Esophagus squamous epithelium (tissue), 5 donors: ENCODE measurements around the gene LRFN3. TPM values are rescaled to one million over a fixed set of nuclear protein-coding genes. Genes with fewer than 3 reads are reported as not detected.
A peak's percentile ranks its signal among the peaks of the same experiment; 100 is the strongest.

ENCODE experiments used
- DNase-seq: peaks from one replicate; lab custom pipeline; 2025; lab: John Stamatoyannopoulos, UW
- H3K27ac ChIP-seq, 4 donors: fragments of 200-600 bp; sonication (generic); one replicate each; pipeline ENCODE4 v1.5.1; 2016 to 2019; ENCODE audit warnings: mild to moderate bottlenecking in 1 of 4
- H3K27me3 ChIP-seq, 4 donors: fragments of 200-600 bp; sonication (generic); 1 replicate in 3 of 4; 2 replicates in 1 of 4; pipeline versions ENCODE4 v1.5.1 to v1.6.0; 2017 to 2021; ENCODE audit warnings: antibody characterized with exemption in 1 of 4
- H3K36me3 ChIP-seq, 3 donors: fragments of 200-600 bp; sonication (generic); one replicate each; pipeline ENCODE4 v1.5.1; 2016 to 2019
- H3K4me1 ChIP-seq, 3 donors: fragments of 200-600 bp; sonication (generic); one replicate each; pipeline ENCODE4 v1.5.1; 2017 to 2019
- H3K4me3 ChIP-seq, 4 donors: fragments of 200-600 bp; sonication (generic); 1 replicate in 3 of 4; 2 replicates in 1 of 4; pipeline ENCODE4 v1.5.1; 2016 to 2019; ENCODE audit warnings: mild to moderate bottlenecking in 2 of 4, moderate library complexity in 1 of 4
- H3K9me3 ChIP-seq, 3 donors: fragments of 200-600 bp; sonication (generic); one replicate each; pipeline ENCODE4 v1.5.1; 2016 to 2019
- POLR2A ChIP-seq, 4 donors: fragments of 450-650 bp; IDR thresholded peaks; one replicate each; pipeline ENCODE4 v1.6.1; 2017; ENCODE audit warnings: antibody characterized with exemption in 4 of 4, mild to moderate bottlenecking in 4 of 4, moderate library complexity in 3 of 4
- WGBS, 2 donors: methylation state at CpG; one replicate each; pipeline ENCODE4 v1.1.5; 2018; 5-methylcytosine and 5-hydroxymethylcytosine counted together
- intact Hi-C: fragments of 100-400 bp; cut with DNase I; formaldehyde crosslinking; loops from one replicate; pipeline ENCODE4 v1.15.0; 2022
- total RNA-seq, 4 donors: library from RNA; depleted of rRNA; stranded (reverse); fragments of >200 nt; gene quantifications; one replicate each; pipeline ENCODE4 v1.1.0, GENCODE V29; 2016
- TF ChIP-seq, protein P1 (sequence below), 6 experiments: fragments of 450-650 bp in 4 of 6; fragments of 200-600 bp in 2 of 6; sonication (generic) in 2 of 6; IDR thresholded peaks; one replicate each; pipeline ENCODE4 v1.5.1; 2016 to 2019; ENCODE audit warnings: antibody characterized with exemption in 6 of 6, mild to moderate bottlenecking in 4 of 6, moderate library complexity in 4 of 6
- donor health status: DM: yes; HTN: yes; CAD: no.

The LRFN3 gene
- total RNA-seq, 4 donors from 2014 or later = 5.6 to 12.4 (median 7.5) TPM

DNA sequence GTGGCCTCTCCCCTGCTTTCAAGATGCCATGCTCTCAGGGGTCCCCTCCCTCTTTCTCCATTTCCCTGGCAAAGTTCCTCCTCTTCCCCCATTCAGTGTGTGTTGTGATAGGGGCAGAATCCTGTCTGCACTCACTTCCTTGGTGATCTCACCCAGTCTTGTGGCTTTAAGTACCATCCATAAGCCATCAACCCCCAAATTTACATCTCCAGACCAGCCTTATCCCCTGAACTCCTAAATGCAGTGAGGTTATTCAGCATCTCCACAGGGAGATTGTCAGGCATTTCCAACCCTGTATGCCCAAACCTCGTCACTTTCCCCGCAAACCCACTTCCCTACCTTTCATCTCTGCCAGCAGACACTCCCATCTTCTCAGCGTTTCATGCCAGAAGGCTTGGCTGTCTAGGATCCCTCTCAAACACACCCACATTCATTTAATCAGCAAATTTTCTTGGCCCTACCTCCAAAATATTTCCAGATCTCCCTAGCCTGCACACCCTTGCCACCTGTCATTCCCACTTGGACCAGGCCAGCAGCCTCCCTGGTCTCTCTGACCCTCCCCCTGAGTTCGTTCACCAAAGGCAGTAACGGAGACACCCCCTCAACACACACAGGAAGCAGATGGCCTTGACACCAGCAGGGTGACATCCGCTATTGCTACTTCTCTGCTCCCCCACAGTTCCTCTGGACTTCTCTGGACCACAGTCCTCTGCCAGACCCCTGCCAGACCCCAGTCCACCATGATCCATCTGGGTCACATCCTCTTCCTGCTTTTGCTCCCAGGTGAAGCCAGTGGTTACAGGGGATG is 34.1 kb upstream of the LRFN3 start, which contains the start of gene HCST:
Gene HCST, plus strand, starts transcription at position 676 of the 808 bp plus-strand sequence. Its CDS starts 65 bp downstream, at position 741.
- peak within 1 kb of the TSS in 3 of 4 donors; percentile 16 to 55 (median 33) for H3K4me3 ChIP-seq
- DNase-seq = no peak
- 31 to 32% methylated on average over 6 of the region's 6 CpGs for WGBS, 2 donors
- H3K9me3 ChIP-seq = no peaks in the 10 kb centered on the region
- intact Hi-C loops = no loop called here
- peaks cover 9 to 73% (median 37%) of the 10 kb centered on the region in 3 donors for H3K4me1 ChIP-seq
- peak in 1 of 4 donors; percentile 22 for TF ChIP-seq POLR2A (IDR thresholded peaks at IDR 0.05)
- TF ChIP-seq, protein P1, sequence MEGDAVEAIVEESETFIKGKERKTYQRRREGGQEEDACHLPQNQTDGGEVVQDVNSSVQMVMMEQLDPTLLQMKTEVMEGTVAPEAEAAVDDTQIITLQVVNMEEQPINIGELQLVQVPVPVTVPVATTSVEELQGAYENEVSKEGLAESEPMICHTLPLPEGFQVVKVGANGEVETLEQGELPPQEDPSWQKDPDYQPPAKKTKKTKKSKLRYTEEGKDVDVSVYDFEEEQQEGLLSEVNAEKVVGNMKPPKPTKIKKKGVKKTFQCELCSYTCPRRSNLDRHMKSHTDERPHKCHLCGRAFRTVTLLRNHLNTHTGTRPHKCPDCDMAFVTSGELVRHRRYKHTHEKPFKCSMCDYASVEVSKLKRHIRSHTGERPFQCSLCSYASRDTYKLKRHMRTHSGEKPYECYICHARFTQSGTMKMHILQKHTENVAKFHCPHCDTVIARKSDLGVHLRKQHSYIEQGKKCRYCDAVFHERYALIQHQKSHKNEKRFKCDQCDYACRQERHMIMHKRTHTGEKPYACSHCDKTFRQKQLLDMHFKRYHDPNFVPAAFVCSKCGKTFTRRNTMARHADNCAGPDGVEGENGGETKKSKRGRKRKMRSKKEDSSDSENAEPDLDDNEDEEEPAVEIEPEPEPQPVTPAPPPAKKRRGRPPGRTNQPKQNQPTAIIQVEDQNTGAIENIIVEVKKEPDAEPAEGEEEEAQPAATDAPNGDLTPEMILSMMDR (IDR thresholded peaks at IDR 0.05) = no peak
- H3K27ac ChIP-seq = peak within 1 kb of the TSS; percentile 87 to 97 (median 94)
- H3K36me3 ChIP-seq = peaks cover 0 to 10% (median 0%) of the 10 kb centered on the region in 3 donors
- H3K27me3 ChIP-seq = no peaks in the 10 kb centered on the region

DNA sequence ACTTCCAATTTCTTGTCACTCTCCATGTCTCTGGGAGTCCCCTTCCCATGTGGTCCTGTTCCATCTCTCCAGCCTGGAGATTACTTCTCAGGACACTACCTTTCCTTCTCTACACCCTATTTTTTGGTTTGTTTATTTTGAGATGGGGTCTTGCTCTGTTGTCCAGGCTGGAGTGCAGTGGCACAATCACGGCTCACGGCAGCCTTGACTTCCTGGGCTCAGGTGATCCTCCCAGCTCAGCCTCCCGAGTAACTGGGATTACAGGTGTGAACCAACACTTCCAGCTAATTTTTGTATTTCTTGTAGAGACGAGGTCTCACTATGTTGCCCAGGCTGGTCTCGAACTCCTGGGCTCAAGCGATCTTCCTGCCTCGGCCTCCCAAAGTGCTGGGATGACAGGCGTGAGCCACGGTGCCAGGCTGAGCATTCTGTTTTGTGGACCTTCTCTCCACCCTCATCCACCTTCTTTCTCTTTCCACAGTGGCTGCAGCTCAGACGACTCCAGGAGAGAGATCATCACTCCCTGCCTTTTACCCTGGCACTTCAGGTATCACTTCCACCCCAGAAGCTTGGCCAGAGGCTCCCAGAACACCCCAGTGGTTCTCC is 33.2 kb upstream of the LRFN3 start:
- no peaks in the 10 kb centered on the region for H3K27me3 ChIP-seq
- H3K4me3 ChIP-seq = peak overlapping the region in 3 of 4 donors; percentile 16 to 55 (median 33)
- H3K36me3 ChIP-seq = peaks cover 0 to under 1% (median 0%) of the 10 kb centered on the region in 3 donors
- intact Hi-C loops = no loop called here
- no peak for DNase-seq
- peak overlapping the region; percentile 87 to 97 (median 94) for H3K27ac ChIP-seq
- no peaks in the 10 kb centered on the region for H3K9me3 ChIP-seq
- TF ChIP-seq, protein P1 (IDR thresholded peaks at IDR 0.05) = no peak
- TF ChIP-seq POLR2A (IDR thresholded peaks at IDR 0.05) = no peak
- peaks cover 9 to 64% (median 29%) of the 10 kb centered on the region in 3 donors for H3K4me1 ChIP-seq
- 60 to 78% methylated on average over 4 to 10 of the region's 10 CpGs for WGBS, 2 donors

DNA sequence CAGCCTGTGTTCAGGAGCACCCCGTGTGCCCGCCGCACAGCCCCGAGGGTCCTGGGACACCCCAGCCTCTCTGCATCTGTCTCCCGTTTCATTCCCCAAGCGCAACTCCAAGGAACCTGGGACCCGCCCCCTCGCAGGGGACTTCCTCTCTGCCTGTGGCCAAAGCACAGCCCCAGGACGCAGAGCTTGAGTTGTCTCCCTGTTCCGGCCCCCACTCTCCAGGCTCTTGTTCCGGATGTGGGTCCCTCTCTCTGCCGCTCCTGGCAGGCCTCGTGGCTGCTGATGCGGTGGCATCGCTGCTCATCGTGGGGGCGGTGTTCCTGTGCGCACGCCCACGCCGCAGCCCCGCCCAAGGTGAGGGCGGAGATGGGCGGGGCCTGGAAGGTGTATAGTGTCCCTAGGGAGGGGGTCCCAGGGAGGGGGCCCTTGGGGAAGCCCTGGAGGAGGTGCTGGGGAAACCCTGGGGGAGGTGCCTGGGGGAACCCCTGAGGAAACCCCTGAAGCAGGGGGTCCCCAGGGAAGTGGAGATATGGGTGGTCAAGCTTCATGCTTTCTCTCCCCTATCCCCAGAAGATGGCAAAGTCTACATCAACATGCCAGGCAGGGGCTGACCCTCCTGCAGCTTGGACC is 32.5 kb upstream of the LRFN3 start:
- no peaks in the 10 kb centered on the region for H3K36me3 ChIP-seq
- DNase-seq = peak; percentile 75
- no peaks in the 10 kb centered on the region for H3K9me3 ChIP-seq
- TF ChIP-seq, protein P1 (IDR thresholded peaks at IDR 0.05) = no peak
- peak in 1 of 4 donors; percentile 76 for TF ChIP-seq POLR2A (IDR thresholded peaks at IDR 0.05)
- peaks cover 6 to 57% (median 23%) of the 10 kb centered on the region in 3 donors for H3K4me1 ChIP-seq
- 0 to 8% methylated on average over 6 of the region's 24 CpGs for WGBS, 2 donors
- intact Hi-C loops = no loop called here
- peak overlapping the region; percentile 27 to 97 (median 94) for H3K27ac ChIP-seq
- no peaks in the 10 kb centered on the region for H3K27me3 ChIP-seq
- peak overlapping the region in 3 of 4 donors; percentile 16 to 55 (median 33) for H3K4me3 ChIP-seq

DNA sequence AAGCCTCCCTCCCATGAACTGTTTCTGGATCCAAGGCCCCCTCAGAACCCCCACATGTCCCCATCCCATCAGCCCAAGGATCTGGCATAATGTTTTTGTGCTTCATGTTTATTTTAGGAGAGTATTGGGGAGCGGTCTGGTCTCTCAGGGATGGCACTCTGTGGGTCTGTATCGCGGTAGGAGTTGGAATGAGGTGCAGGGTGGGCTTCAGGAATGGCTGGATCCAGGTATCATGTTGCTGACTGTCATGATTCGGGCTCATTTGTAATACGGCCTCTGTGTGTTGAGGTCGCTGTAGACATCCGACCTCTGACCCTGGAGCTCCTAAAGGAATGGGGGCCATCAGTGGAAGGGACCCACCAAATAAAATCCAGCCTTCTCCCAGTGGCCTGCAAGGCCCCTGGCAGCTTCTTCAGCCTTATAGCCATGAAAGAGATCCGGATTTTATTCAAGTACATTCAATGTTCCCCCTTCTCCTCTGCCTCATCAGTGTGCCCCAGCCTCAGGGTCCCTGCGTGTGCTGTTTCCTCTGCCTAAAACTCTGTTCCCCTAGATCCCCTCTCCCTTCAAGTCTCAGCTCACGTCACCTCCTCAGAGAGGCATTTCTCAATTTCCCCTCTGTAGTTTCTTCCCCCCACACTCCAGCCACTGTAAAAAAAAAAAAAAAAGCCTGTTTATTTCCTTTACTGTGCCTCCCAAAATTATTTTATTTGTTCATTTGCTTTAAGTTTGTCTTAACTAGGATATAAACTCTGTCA is 31.7 kb upstream of the LRFN3 start:
- Histone ChIP-seq H3K36me3 (no peaks in the 10 kb centered on the region), H3K4me1 (peaks cover 5 to 56% (median 23%) of the 10 kb centered on the region in 3 donors), H3K27me3 (no peaks in the 10 kb centered on the region), H3K27ac (peak overlapping the region in 3 of 4 donors; percentile 94 to 97 (median 95)), H3K9me3 (no peaks in the 10 kb centered on the region), H3K4me3 (no peak overlapping the region)
- TF ChIP-seq, protein P1 (IDR thresholded peaks at IDR 0.05) = no peak
- TF ChIP-seq POLR2A (IDR thresholded peaks at IDR 0.05) = peak in 1 of 4 donors; percentile 26
- no peak for DNase-seq
- 83 to 86% methylated on average over 10 of the region's 10 CpGs for WGBS, 2 donors
- intact Hi-C loops = no loop called here
